SK-N-SH treated with all-trans-retinoic acid at 6 μM for 48 hours (cell line): ENCODE data around the gene TSC22D1.

ENCODE experiments used
- ARNTL ChIP-seq: fragments of 450-650 bp; formaldehyde crosslinking; IDR thresholded peaks from 2 replicates; pipeline ENCODE4 v1.5.0; 2020; ENCODE audit warnings: low read depth, mild to moderate bottlenecking, moderate library complexity, borderline replicate concordance
- ESRRG ChIP-seq: fragments of 250-450 bp; sonication (Bioruptor Pico); IDR thresholded peaks from 2 replicates; pipeline ENCODE4 v1.6.1; 2021; ENCODE audit warnings: mild to moderate bottlenecking
- GLIS3 ChIP-seq: fragments of 250-450 bp; sonication (Bioruptor Pico); IDR thresholded peaks from 2 replicates; pipeline ENCODE4 v1.5.0; 2020; ENCODE audit warnings: mild to moderate bottlenecking, moderate library complexity
- OSR1 ChIP-seq: fragments of 250-450 bp; sonication (Bioruptor Pico); IDR thresholded peaks from 2 replicates; pipeline ENCODE4 v1.8.0; 2022; ENCODE audit warnings: moderate library complexity, mild to moderate bottlenecking, inconsistent platforms
- PPARA ChIP-seq: fragments of 250-450 bp; sonication (Bioruptor Pico); IDR thresholded peaks from 2 replicates; pipeline ENCODE4 v1.5.0; 2020; ENCODE audit warnings: mild to moderate bottlenecking, borderline replicate concordance
- SNAI2 ChIP-seq: fragments of 250-450 bp; sonication (Bioruptor Pico); IDR thresholded peaks from 2 replicates; pipeline ENCODE4 v1.5.0; 2020; ENCODE audit warnings: mild to moderate bottlenecking, moderate library complexity
- TOX ChIP-seq: fragments of 250-450 bp; sonication (Bioruptor Pico); IDR thresholded peaks from 2 replicates; pipeline ENCODE4 v1.8.0; 2021; ENCODE audit warnings: mild to moderate bottlenecking, moderate library complexity, borderline replicate concordance
- ZC3H10 ChIP-seq: fragments of 250-450 bp; sonication (Bioruptor Pico); IDR thresholded peaks from 2 replicates; pipeline ENCODE4 v1.5.1; 2021; ENCODE audit warnings: mild to moderate bottlenecking, moderate library complexity
- ZFP3 ChIP-seq: fragments of 250-450 bp; sonication (Bioruptor Pico); IDR thresholded peaks from 2 replicates; pipeline ENCODE4 v1.5.0; 2020; ENCODE audit warnings: mild to moderate bottlenecking, moderate library complexity
- ZFP30 ChIP-seq: fragments of 450-650 bp; formaldehyde crosslinking; IDR thresholded peaks from 2 replicates; pipeline ENCODE4 v1.5.0; 2022; ENCODE audit warnings: mild to moderate bottlenecking, moderate library complexity
- ZNF70 ChIP-seq: fragments of 450-650 bp; formaldehyde crosslinking; IDR thresholded peaks from 2 replicates; pipeline ENCODE4 v1.5.0; 2020; ENCODE audit warnings: mild to moderate bottlenecking, moderate library complexity
- TF ChIP-seq, protein P1 (sequence below): fragments of 250-450 bp; sonication (Bioruptor Pico); IDR thresholded peaks from 2 replicates; pipeline ENCODE4 v1.8.0; 2020; ENCODE audit warnings: mild to moderate bottlenecking, moderate library complexity, borderline replicate concordance
- TF ChIP-seq, protein P2 (sequence below): fragments of 250-450 bp; sonication (Bioruptor Pico); IDR thresholded peaks from 2 replicates; pipeline ENCODE4 v1.5.0; 2020; ENCODE audit warnings: mild to moderate bottlenecking, moderate library complexity

DNA sequence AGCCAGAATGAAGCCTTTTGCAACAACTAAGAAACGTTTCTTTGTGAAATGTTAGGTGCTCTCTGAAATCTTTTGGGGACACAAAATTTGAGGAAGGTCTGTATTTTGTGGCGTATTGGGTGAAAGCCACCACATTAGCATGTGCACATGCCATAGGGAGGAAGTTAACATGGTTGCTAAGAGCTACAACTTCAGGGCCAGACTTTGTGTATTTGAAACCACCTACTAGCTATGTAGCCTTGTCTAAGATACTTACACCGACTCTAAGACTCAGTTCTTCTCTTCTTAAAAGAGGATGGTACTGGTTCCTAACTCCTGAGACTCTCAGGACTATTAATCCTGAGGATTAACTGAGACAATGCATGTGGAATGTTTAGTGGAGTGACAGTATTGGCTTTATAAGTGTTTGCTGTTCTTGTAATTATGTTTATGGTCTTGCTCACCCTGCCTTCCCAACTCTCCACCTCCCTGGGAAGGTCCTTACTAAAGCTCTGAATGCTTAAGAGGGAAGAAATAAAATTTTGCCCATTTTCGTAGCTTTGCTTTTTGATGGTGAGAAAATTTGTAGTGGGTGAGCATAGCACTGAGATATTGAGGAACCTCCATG lies 187.0 kb downstream of the TSC22D1 start:
- TF ChIP-seq, protein P1, sequence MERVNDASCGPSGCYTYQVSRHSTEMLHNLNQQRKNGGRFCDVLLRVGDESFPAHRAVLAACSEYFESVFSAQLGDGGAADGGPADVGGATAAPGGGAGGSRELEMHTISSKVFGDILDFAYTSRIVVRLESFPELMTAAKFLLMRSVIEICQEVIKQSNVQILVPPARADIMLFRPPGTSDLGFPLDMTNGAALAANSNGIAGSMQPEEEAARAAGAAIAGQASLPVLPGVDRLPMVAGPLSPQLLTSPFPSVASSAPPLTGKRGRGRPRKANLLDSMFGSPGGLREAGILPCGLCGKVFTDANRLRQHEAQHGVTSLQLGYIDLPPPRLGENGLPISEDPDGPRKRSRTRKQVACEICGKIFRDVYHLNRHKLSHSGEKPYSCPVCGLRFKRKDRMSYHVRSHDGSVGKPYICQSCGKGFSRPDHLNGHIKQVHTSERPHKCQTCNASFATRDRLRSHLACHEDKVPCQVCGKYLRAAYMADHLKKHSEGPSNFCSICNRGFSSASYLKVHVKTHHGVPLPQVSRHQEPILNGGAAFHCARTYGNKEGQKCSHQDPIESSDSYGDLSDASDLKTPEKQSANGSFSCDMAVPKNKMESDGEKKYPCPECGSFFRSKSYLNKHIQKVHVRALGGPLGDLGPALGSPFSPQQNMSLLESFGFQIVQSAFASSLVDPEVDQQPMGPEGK (CRISPR knock-in tag) = no peak
- TF ChIP-seq ZNF70 (CRISPR knock-in tag) (no peak), PPARA (CRISPR knock-in tag) (no peak), OSR1 (CRISPR knock-in tag) (no peak), ZFP3 (CRISPR knock-in tag) (no peak), ARNTL (no peak), GLIS3 (CRISPR knock-in tag) (no peak), TOX (no peak), ZC3H10 (CRISPR knock-in tag) (no peak), SNAI2 (CRISPR knock-in tag) (no peak), ZFP30 (no peak), ESRRG (no peak)
- TF ChIP-seq, protein P2, sequence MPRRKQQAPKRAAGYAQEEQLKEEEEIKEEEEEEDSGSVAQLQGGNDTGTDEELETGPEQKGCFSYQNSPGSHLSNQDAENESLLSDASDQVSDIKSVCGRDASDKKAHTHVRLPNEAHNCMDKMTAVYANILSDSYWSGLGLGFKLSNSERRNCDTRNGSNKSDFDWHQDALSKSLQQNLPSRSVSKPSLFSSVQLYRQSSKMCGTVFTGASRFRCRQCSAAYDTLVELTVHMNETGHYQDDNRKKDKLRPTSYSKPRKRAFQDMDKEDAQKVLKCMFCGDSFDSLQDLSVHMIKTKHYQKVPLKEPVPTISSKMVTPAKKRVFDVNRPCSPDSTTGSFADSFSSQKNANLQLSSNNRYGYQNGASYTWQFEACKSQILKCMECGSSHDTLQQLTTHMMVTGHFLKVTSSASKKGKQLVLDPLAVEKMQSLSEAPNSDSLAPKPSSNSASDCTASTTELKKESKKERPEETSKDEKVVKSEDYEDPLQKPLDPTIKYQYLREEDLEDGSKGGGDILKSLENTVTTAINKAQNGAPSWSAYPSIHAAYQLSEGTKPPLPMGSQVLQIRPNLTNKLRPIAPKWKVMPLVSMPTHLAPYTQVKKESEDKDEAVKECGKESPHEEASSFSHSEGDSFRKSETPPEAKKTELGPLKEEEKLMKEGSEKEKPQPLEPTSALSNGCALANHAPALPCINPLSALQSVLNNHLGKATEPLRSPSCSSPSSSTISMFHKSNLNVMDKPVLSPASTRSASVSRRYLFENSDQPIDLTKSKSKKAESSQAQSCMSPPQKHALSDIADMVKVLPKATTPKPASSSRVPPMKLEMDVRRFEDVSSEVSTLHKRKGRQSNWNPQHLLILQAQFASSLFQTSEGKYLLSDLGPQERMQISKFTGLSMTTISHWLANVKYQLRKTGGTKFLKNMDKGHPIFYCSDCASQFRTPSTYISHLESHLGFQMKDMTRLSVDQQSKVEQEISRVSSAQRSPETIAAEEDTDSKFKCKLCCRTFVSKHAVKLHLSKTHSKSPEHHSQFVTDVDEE = no peak
